PC-3 (cell line): ENCODE results near the gene SCRN3. TPM values are rescaled to one million over a fixed set of nuclear protein-coding genes. Genes with fewer than 3 reads are reported as not detected.
"Not testable (repeated sequence)": the region's sequence is repeated elsewhere in the genome, so short reads cannot be mapped to it uniquely, and the experiment has no call there.

ENCODE experiments used
- ATAC-seq: fragments of 200-7000 bp; cut with Tn5 transposase; 2 replicates; pipeline ENCODE4 v1.9.1; 2020; ENCODE audit warnings: mild to moderate bottlenecking, moderate library complexity
- BruUV-seq: library from RNA; stranded (reverse); fragments of 400-500 nt; replicated peaks from 2 replicates; lab custom pipeline; 2021; lab: Mats Ljungman, UMichigan
- CTCF ChIA-PET: fragments of 300-600 bp; sonication (Branson Sonifier 250); formaldehyde crosslinking; loops from one replicate; lab custom pipeline; 2022; ENCODE audit warnings: antibody characterized with exemption; lab: Charles Lee
- POLR2A ChIA-PET: fragments of 300-600 bp; sonication (Branson Sonifier 250); formaldehyde crosslinking; loops from one replicate; lab custom pipeline; 2022; ENCODE audit warnings: antibody characterized with exemption; ENCODE audit not compliant: unreplicated experiment; lab: Charles Lee
- DNase-seq: peaks from one replicate; pipeline ENCODE4 v3.0.0-alpha.2; 2015
- H2AFZ ChIP-seq: fragments of 300-600 bp; sonication (generic); 2 replicates; pipeline ENCODE4 v1.6.0; 2016; ENCODE audit warnings: antibody characterized with exemption, low read length
- H3F3A ChIP-seq: fragments of 300-600 bp; sonication (generic); one replicate; pipeline ENCODE4 v1.6.0; 2017; ENCODE audit warnings: antibody characterized with exemption, low read length, control low read depth, mild to moderate bottlenecking; ENCODE audit not compliant: unreplicated experiment
- H3K27ac ChIP-seq: fragments of 300-600 bp; sonication (generic); 2 replicates; pipeline ENCODE4 v1.5.1; 2016; ENCODE audit warnings: mild to moderate bottlenecking, low read length
- H3K27me3 ChIP-seq: fragments of 300-600 bp; sonication (generic); 2 replicates; pipeline ENCODE4 v1.6.1; 2016; ENCODE audit warnings: low read length, mixed read lengths
- H3K36me3 ChIP-seq: fragments of 300-600 bp; sonication (generic); 2 replicates; pipeline ENCODE4 v1.6.1; 2016; ENCODE audit warnings: low read depth, mixed run types, low read length, mixed read lengths
- H3K4me1 ChIP-seq: fragments of 300-600 bp; sonication (generic); 2 replicates; pipeline ENCODE4 v1.5.1; 2016; ENCODE audit warnings: low read length; ENCODE audit not compliant: insufficient read depth
- H3K4me2 ChIP-seq: fragments of 300-600 bp; sonication (generic); 2 replicates; pipeline ENCODE4 v1.6.0; 2016; ENCODE audit warnings: low read length
- H3K4me3 ChIP-seq: fragments of 300-600 bp; sonication (generic); 2 replicates; pipeline ENCODE4 v1.5.1; 2016; ENCODE audit warnings: mild to moderate bottlenecking, low read length, mixed read lengths
- H3K79me2 ChIP-seq: fragments of 300-600 bp; sonication (generic); 2 replicates; pipeline ENCODE4 v1.6.1; 2017; ENCODE audit warnings: low read length, mixed read lengths
- H3K9ac ChIP-seq: fragments of 300-600 bp; sonication (generic); 2 replicates; pipeline ENCODE4 v1.6.0; 2016; ENCODE audit warnings: mild to moderate bottlenecking, low read length
- H3K9me2 ChIP-seq: fragments of 300-600 bp; sonication (generic); replicated peaks from 2 replicates; pipeline ENCODE4 v1.6.1; 2016; ENCODE audit warnings: mixed run types, low read length, mixed read lengths
- H3K9me3 ChIP-seq: fragments of 300-600 bp; sonication (generic); 2 replicates; pipeline ENCODE4 v1.6.1; 2016; ENCODE audit warnings: low read length, mixed read lengths
- H4K20me1 ChIP-seq: fragments of 300-600 bp; sonication (generic); 2 replicates; pipeline ENCODE4 v1.6.1; 2016; ENCODE audit warnings: low read length, mixed read lengths
- EZH2 ChIP-seq: fragments of 300-600 bp; sonication (generic); IDR thresholded peaks from one replicate; pipeline ENCODE4 v1.6.1; 2017; ENCODE audit warnings: antibody characterized with exemption, mild to moderate bottlenecking, low read length; ENCODE audit not compliant: unreplicated experiment
- EZH2phosphoT487 ChIP-seq: fragments of 300-600 bp; sonication (generic); IDR thresholded peaks from 2 replicates; pipeline ENCODE4 v1.6.1; 2018; ENCODE audit warnings: mild to moderate bottlenecking, antibody characterized with exemption, low read length, borderline replicate concordance
- intact Hi-C: fragments of 100-400 bp; cut with micrococcal nuclease; formaldehyde crosslinking; loops from 2 replicates; pipeline ENCODE4 v1.9.0; 2023
- total RNA-seq: library from RNA; depleted of rRNA; stranded (reverse); fragments of >200 nt; gene quantifications from 2 replicates; pipeline ENCODE4 v1.2.3, GENCODE V29; 2014
- TF ChIP-seq, protein P1 (sequence below): fragments of 300-600 bp; sonication (generic); conservative IDR thresholded peaks from 2 replicates; pipeline ENCODE4 v1.5.1; 2017; ENCODE audit warnings: antibody characterized with exemption, low read depth, mild to moderate bottlenecking, low read length

Gene SCRN3
- total RNA-seq, 1 experiment from 2014 or later: 26.6 TPM

DNA sequence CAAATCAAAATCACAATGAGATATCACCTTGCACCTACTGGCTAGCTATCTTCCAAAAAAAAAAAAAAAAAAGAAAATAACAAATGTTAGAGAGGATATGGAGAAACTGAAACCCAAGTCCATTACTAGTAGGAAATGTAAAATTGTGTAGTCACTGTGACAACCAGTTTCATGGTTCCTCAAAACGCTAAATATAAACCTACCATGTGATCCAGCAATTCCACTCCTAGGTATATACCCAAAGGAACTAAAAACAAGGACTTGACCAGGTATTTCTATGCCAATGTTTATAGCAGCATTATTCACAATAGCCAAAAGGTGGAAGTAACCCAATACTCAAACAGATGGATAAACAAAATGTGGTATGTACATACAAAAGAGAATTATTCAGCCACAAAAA is 11.7 kb upstream of the SCRN3 start:
- no peak for ATAC-seq

DNA sequence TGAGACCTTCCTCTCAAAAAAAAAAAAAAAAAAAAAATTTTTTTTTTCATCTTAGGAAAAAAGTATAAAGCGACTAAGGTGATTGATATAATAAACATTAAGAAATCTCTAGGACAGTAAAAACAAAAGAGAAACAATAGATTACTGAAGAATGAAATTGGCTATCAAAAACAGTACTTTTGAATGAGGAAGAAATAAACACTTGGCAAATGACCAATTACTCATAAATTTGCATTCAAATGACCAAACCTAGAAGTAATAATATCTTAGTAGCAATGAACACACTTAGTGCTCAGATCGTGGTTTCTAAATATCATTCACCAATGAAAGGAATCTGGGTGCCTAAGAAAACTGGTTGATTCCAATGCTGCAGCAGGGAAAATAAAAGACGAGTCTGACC is 10.3 kb upstream of the SCRN3 start:
- Histone ChIP-seq H3K4me2 (no peak overlapping the region), H3K9me3 (no peaks in the 10 kb centered on the region), H3K79me2 (no peaks in the 10 kb centered on the region), H3K4me3 (no peak overlapping the region), H3K36me3 (peaks cover 14% of the 10 kb centered on the region), H3K9me2 (no peaks in the 10 kb centered on the region), H3K9ac (no peak overlapping the region), H3F3A (no peaks in the 10 kb centered on the region), H3K27me3 (no peaks in the 10 kb centered on the region), H3K27ac (no peak overlapping the region), H3K4me1 (no peaks in the 10 kb centered on the region), H2AFZ (no peak overlapping the region), H4K20me1 (no peaks in the 10 kb centered on the region)
- ChIA-PET CTCF (no interaction called here), POLR2A (no interaction called here)
- TF ChIP-seq EZH2phosphoT487: no peak
- no peak for TF ChIP-seq EZH2
- TF ChIP-seq, protein P1, sequence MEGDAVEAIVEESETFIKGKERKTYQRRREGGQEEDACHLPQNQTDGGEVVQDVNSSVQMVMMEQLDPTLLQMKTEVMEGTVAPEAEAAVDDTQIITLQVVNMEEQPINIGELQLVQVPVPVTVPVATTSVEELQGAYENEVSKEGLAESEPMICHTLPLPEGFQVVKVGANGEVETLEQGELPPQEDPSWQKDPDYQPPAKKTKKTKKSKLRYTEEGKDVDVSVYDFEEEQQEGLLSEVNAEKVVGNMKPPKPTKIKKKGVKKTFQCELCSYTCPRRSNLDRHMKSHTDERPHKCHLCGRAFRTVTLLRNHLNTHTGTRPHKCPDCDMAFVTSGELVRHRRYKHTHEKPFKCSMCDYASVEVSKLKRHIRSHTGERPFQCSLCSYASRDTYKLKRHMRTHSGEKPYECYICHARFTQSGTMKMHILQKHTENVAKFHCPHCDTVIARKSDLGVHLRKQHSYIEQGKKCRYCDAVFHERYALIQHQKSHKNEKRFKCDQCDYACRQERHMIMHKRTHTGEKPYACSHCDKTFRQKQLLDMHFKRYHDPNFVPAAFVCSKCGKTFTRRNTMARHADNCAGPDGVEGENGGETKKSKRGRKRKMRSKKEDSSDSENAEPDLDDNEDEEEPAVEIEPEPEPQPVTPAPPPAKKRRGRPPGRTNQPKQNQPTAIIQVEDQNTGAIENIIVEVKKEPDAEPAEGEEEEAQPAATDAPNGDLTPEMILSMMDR: no peak
- intact Hi-C loops: no loop called here
- ATAC-seq: no peak
- no TSS peak for BruUV-seq
- DNase-seq: no peak

More for the DNA sequence above, 11.7 kb upstream of the SCRN3 start:
- ChIA-PET CTCF (no interaction called here), POLR2A (interaction anchor here (0.7 kb wide), 1 partner anchor 407 kb away, joined by 17 read pairs; no protein-coding TSS in a partner anchor)
- intact Hi-C loops: no loop called here
- BruUV-seq: no TSS peak
- Histone ChIP-seq H3K27ac (no peak overlapping the region), H3K9ac (no peak overlapping the region), H3K79me2 (no peaks in the 10 kb centered on the region), H3K4me2 (no peak overlapping the region), H3K4me3 (no peak overlapping the region), H3F3A (no peaks in the 10 kb centered on the region), H3K27me3 (no peaks in the 10 kb centered on the region), H3K9me3 (no peaks in the 10 kb centered on the region), H3K4me1 (no peaks in the 10 kb centered on the region), H3K36me3 (peaks cover 21% of the 10 kb centered on the region), H3K9me2 (no peaks in the 10 kb centered on the region), H2AFZ (no peak overlapping the region), H4K20me1 (no peaks in the 10 kb centered on the region)
- TF ChIP-seq, protein P1: no peak
- TF ChIP-seq EZH2phosphoT487 (no peak), EZH2 (no peak)
- DNase-seq: no peak

DNA sequence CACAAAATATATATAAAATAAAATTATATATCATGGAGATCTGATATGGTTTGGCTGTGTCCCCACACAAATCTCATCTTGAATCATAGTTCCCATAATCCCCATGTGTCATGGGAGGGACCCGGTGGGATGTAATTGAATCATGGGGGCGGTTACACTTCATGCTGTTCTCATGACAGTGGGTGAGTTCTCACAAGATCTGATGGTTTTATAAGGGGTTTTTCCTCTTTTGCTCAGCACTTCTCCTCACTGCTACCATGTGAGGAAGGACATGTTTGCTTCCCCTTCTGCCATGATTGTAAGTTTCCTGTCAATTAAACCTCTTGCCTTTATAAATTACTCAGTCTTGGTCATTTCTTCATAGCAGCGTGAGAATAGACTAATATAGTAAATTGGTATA is 6.8 kb upstream of the SCRN3 start:
- H3K9me2 ChIP-seq, H3K9me3 ChIP-seq, H3K36me3 ChIP-seq, H3K27ac ChIP-seq, BruUV-seq, H3F3A ChIP-seq, H3K27me3 ChIP-seq, intact Hi-C loops, H3K4me1 ChIP-seq, H3K4me3 ChIP-seq, H2AFZ ChIP-seq, H4K20me1 ChIP-seq, H3K4me2 ChIP-seq, DNase-seq, H3K9ac ChIP-seq, CTCF ChIA-PET, POLR2A ChIA-PET, ATAC-seq: not testable (repeated sequence)
- H3K79me2 ChIP-seq: peaks cover 11% of the 10 kb centered on the region
